Measurements from ENCODE around the gene NDUFV2.

NDUFV2 gene

DNA sequence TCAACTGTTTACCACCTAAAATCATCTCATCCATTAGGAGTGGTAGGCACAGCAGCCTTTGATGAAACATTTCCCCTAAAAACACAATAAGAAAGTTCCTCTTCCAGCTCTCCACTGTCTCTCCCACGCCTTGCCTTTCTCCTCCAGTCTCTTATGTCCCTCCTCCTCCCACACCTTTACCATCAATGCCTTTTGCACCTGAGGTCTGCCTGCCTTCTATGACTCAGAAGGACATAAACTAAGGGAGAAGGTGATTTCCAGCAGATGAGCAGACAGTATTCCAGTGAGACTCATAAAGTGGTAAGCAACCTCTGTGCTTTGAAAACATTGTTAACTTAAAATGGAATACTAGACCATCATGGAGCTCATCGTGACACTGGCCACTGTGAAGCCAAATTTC is 34.2 kb upstream of the NDUFV2 start:
- no peak overlapping the region for H3K27ac ChIP-seq
- peaks cover 0 to 6% of the 10 kb centered on the region in 2 experiments for H3K4me1 ChIP-seq (ENCODE audit: control insufficient read depth in 1 of 2, insufficient read depth in 1 of 2, low read depth in 1 of 2, low read length in 1 of 2)
- H3K36me3 ChIP-seq: no peaks in the 10 kb centered on the region
- TF ChIP-seq, protein P1, sequence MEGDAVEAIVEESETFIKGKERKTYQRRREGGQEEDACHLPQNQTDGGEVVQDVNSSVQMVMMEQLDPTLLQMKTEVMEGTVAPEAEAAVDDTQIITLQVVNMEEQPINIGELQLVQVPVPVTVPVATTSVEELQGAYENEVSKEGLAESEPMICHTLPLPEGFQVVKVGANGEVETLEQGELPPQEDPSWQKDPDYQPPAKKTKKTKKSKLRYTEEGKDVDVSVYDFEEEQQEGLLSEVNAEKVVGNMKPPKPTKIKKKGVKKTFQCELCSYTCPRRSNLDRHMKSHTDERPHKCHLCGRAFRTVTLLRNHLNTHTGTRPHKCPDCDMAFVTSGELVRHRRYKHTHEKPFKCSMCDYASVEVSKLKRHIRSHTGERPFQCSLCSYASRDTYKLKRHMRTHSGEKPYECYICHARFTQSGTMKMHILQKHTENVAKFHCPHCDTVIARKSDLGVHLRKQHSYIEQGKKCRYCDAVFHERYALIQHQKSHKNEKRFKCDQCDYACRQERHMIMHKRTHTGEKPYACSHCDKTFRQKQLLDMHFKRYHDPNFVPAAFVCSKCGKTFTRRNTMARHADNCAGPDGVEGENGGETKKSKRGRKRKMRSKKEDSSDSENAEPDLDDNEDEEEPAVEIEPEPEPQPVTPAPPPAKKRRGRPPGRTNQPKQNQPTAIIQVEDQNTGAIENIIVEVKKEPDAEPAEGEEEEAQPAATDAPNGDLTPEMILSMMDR (IDR thresholded peaks at IDR 0.05): no peak
- H3K4me3 ChIP-seq (ENCODE audit: low read depth in 1 of 2, low read length in 1 of 2): no peak overlapping the region
- no peaks in the 10 kb centered on the region for H3K27me3 ChIP-seq
- H3K9me3 ChIP-seq: no peaks in the 10 kb centered on the region

- H3K27ac ChIP-seq: no peak overlapping the region
- H3K9me3 ChIP-seq: no peaks in the 10 kb centered on the region
- H3K27me3 ChIP-seq: no peaks in the 10 kb centered on the region
- no peaks in the 10 kb centered on the region for H3K36me3 ChIP-seq
- no peak overlapping the region for H3K4me3 ChIP-seq (ENCODE audit: low read depth in 1 of 2, low read length in 1 of 2)
- peaks cover 5 to 10% of the 10 kb centered on the region in 2 experiments for H3K4me1 ChIP-seq (ENCODE audit: control insufficient read depth in 1 of 2, insufficient read depth in 1 of 2, low read depth in 1 of 2, low read length in 1 of 2)
- TF ChIP-seq, protein P1 (IDR thresholded peaks at IDR 0.05): no peak
Observed at GRCh38 chr18:9069601-9070000, 32.9 kb upstream of the NDUFV2 start.

DNA sequence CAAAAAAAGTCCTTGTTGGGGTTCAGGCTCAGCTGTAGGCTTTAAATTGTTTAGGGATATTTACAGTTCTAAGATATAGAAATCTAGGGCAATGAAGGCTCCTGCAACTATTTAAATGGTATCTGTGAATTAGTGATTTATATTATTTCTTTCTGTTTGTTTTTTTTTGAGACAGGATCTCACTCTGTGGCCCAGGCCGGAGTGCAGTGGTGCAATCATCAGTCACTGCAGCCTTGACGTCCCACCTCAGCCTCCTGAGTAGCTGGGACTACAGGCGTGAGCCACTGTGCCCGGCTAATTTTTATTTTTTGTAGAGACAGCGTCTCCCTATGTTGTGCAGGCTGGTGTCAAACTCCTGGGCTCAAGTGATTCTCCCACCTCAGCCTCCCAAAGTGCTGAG is 32.3 kb upstream of the NDUFV2 start:
- no peak overlapping the region for H3K27ac ChIP-seq
- H3K4me3 ChIP-seq (ENCODE audit: low read depth in 1 of 2, low read length in 1 of 2): no peak overlapping the region
- H3K4me1 ChIP-seq (ENCODE audit: control insufficient read depth in 1 of 2, insufficient read depth in 1 of 2, low read depth in 1 of 2, low read length in 1 of 2): peaks cover 5 to 10% of the 10 kb centered on the region in 2 experiments
- no peaks in the 10 kb centered on the region for H3K9me3 ChIP-seq
- TF ChIP-seq, protein P1 (IDR thresholded peaks at IDR 0.05): no peak
- no peaks in the 10 kb centered on the region for H3K27me3 ChIP-seq
- H3K36me3 ChIP-seq: no peaks in the 10 kb centered on the region

DNA sequence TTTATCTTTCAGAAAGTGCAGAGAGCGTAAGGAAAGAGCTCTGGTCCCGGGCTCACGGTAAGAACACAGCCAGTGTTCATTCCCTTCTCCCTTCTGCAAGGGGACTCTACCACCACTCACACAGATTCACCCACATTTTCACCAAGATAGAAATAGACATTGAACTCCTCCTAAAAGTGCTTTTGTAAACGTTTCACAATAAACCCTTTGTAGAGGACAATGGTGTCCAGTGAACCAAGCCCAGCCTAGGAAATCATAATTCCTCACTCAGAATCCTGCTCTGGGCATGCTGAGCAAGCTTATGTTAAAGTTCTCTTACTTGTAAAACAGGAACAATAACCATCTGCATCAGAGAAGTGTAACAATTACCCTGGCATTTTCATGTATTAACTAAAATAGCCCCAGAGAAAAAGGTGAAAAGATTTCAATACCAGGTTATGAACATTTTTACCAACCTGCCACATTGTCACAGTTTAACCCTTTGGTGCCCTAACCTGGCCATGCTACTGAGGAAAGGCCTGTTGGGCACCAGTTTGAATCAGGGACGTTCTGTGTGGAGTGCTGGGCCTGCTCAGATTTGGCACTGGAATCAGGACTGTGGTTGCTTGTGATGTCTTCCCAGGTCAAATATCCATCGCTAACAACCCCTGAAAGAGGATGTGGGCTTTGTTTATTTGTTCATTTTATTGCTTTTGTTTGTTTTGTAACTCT is 22.5 kb upstream of the NDUFV2 start:
- Histone ChIP-seq H3K36me3 (no peaks in the 10 kb centered on the region), H3K27ac (no peak overlapping the region), H3K9me3 (no peaks in the 10 kb centered on the region), H3K27me3 (no peaks in the 10 kb centered on the region), H3K4me1 (ENCODE audit: control insufficient read depth in 1 of 2, insufficient read depth in 1 of 2, low read depth in 1 of 2, low read length in 1 of 2) (peaks cover 18% of the 10 kb centered on the region in 2 experiments), H3K4me3 (ENCODE audit: low read depth in 1 of 2, low read length in 1 of 2) (no peak overlapping the region)
- TF ChIP-seq, protein P1 (IDR thresholded peaks at IDR 0.05): no peak

- H3K4me3 ChIP-seq (ENCODE audit: low read depth in 1 of 2, low read length in 1 of 2): no peak overlapping the region
- no peaks in the 10 kb centered on the region for H3K36me3 ChIP-seq
- H3K9me3 ChIP-seq: no peaks in the 10 kb centered on the region
- no peaks in the 10 kb centered on the region for H3K27me3 ChIP-seq
- peaks cover 18% of the 10 kb centered on the region in 2 experiments for H3K4me1 ChIP-seq (ENCODE audit: control insufficient read depth in 1 of 2, insufficient read depth in 1 of 2, low read depth in 1 of 2, low read length in 1 of 2)
- TF ChIP-seq, protein P1 (IDR thresholded peaks at IDR 0.05): no peak
- H3K27ac ChIP-seq: no peak overlapping the region
Observed at GRCh38 chr18:9081940-9082339, 20.6 kb upstream of the NDUFV2 start.

All from neutrophil (primary cell).